AG09319 (cell line): ENCODE results near the gene ZBTB42.

Experiments used
- DNase-seq: peaks from one replicate; pipeline ENCODE4 v3.0.0-alpha.2; 2010; ENCODE audit warnings: low read depth; ENCODE audit errors: extremely low read depth
- CTCF ChIP-seq: IDR thresholded peaks from 2 replicates; pipeline ENCODE4 v1.5.1; 2011; ENCODE audit warnings: low read depth, mild to moderate bottlenecking, inconsistent platforms, low read length, moderate library complexity

Gene ZBTB42

DNA sequence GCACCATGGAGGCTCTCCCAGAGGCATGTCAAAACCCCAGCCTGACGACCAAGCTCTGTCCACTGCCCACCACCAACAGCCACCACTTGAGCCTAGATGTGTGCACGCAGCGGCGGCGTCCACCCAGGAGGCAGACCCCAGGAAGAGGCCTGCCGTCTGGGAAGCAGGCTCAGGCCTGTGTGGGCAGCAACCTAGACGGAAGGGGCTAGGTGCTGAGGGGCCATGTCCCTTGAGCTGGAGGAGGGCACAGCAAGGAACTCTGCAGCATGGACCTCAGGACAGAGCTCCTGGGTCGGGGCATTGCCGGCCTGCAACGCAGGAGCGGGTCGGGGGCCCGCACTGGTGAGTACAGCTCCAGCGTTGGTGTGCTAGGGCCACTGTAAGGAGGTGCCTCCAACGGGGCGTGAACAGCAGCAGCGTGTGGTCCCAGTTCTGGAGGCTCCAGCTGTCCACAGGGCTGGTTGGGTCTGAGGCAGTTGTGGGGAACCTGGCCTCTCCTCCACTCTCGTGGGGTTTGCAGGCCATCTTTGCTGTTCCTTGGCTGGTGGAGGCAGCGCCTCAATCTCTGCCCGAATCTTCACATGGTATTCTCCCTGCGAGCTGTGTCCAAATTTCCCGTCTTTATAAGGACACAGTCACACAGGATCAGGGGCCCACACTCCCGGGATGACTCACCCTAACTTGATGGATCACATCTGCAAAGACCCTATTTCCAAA, 20.5 kb downstream of the ZBTB42 start:
- TF ChIP-seq CTCF = no peak

GRCh38 chr14:104821971-104822608, 21.2 kb downstream of the ZBTB42 start:
- DNase-seq = no peak
- no peak for TF ChIP-seq CTCF

More for the DNA sequence above, 20.5 kb downstream of the ZBTB42 start:
- DNase-seq = no peak

DNA sequence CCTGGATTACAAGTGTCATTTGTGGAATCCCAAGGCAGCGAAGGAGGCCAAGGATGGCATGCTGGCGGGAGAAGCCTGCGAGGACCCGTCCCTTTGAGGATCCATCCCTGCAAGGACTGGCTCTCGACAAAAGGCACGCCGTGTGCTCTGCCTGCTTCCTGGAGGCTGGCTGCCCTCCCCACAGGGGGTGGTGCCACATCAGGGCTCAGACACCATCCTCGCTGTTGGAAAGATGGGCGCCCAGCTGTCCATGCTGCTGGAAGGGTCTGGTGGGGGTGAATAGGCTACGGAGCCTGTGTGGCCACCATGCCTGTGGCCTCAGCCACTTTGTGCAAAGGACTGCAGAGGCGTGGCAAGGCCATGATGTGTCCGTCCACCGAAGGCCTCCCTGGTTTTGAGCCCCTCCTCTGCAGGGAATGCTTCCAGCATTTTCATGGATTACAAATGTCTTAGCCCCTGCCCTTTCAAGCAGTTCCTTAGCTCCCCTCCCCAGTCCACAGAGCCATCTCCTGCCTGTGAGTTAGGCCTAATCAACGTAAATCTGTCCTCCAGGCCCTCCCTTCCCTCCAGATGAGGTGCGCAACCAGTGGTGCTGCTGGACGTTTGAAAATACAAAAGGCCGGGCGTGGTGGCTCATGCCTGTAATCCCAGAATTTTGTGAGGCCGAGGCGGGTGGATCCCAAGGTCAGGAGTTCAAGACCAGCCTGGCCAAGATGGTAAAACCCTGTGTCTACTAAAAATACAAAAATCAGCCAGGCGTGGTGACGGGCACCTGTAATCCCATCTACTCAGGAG, 22.1 kb downstream of the ZBTB42 start:
- no peak for DNase-seq
- no peak for TF ChIP-seq CTCF

DNA sequence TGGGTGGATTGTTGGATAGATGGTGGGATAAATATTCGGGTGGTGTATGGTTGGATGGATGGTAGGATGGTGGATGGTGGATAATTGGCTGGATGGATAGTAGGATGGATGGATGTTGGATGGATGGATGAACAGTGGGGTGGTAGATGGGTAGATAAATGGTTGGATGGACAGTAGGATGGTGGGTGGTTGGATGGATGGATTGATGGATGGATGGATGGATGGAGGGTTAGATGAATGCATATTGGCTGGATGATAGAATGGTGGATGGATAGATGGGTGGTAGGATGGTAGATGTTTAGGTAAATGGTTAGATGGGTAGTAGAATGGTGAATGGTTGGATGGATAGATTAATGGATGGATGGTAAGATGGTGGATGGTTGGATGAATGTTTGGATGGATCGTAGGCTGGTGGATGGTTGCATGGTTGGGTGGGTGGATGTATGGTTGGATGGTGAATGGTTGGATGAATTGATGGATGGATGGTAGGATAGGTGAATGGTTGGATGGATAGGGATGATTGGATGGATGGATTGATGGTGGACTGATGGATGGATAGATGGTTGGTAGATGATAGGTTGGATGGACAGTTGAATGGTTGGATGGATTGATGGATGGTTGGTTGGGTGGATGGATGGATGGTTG, 23.6 kb downstream of the ZBTB42 start:
- no peak for TF ChIP-seq CTCF
- no peak for DNase-seq

DNA sequence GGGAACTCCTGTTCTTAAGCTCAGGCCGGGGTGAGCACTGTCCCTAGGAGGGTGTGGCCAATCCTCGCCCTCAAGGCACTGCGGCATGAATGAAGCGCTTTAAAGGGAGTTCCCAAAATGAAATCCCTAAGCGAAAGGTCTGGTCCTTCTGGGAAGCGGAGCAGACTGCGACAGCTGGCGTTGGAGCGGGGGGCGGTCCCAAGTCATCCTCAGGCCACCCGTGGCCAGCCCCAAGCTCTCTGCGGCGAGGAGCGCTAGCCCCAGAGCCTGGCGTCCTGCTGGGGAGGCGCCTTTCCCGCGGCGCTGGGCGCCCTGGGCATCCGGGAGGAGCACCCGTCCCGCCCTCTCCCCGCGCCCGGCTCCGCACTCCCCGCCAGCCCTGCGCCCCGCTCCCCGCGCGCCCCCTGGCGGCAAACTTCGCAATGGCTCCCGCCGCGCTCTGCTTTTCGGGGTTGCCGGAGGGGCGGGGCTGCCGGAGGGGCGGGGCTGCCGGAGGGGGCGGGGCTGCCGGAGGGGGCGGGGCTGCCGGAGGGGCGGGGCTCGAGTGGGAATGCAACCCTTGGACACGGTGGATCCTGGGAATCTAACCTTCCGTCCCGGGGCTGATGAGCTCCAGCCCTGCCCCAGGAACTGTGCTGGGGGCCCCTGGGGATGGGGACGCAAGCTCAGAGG, 25.4 kb downstream of the ZBTB42 start:
- DNase-seq = peak; percentile 54
- peak; percentile 46 for TF ChIP-seq CTCF

GRCh38 chr14:104826861-104827176, 25.9 kb downstream of the ZBTB42 start:
- TF ChIP-seq CTCF = no peak
- no peak for DNase-seq
